ENCODE measurements around the gene IFNL2. TPM values are rescaled to one million over a fixed set of nuclear protein-coding genes. Genes with fewer than 3 reads are reported as not detected.

IFNL2 gene
- total and polyA plus RNA-seq, 8 donors, result not detected

- intact Hi-C loops (cut with DNase I), result no loop called here
- no peak for TF ChIP-seq CTCF (IDR thresholded peaks at IDR 0.05)
- H3K27me3 ChIP-seq, result no peaks in the 10 kb centered on the region
- DNase-seq, result peak in 1 of 4 donors; percentile 71
- ATAC-seq, result no peak
- H3K9me3 ChIP-seq, result no peaks in the 10 kb centered on the region
- H3K4me1 ChIP-seq, result no peaks in the 10 kb centered on the region
- H3K27ac ChIP-seq, result no peak overlapping the region
- no peak overlapping the region for H3K4me3 ChIP-seq
- peaks cover 0 to 37% of the 10 kb centered on the region in 2 donors for H3K36me3 ChIP-seq
These were observed 46.0 kb downstream of the IFNL2 start for GRCh38 chr19:39314016-39314728.

GRCh38 chr19:39315933-39316332, 47.7 kb downstream of the IFNL2 start:
- TF ChIP-seq CTCF (IDR thresholded peaks at IDR 0.05), result no peak
- H3K4me3 ChIP-seq, result no peak overlapping the region
- H3K36me3 ChIP-seq, result peaks cover 0 to 37% of the 10 kb centered on the region in 2 donors
- no peak overlapping the region for H3K27ac ChIP-seq
- peaks cover 0 to 4% of the 10 kb centered on the region in 2 donors for H3K4me1 ChIP-seq
- intact Hi-C loops (cut with DNase I), result no loop called here
- H3K27me3 ChIP-seq, result peaks cover 0 to 9% of the 10 kb centered on the region in 2 donors
- H3K9me3 ChIP-seq, result no peaks in the 10 kb centered on the region
- DNase-seq (no peak), ATAC-seq (no peak)

GRCh38 chr19:39316627-39317321, 48.6 kb downstream of the IFNL2 start:
- DNase-seq (peak in 1 of 4 donors; percentile 30), ATAC-seq (no peak)
- no peak for TF ChIP-seq CTCF (IDR thresholded peaks at IDR 0.05)

GRCh38 chr19:39317476-39317875, 49.3 kb downstream of the IFNL2 start:
- Histone ChIP-seq H3K9me3 (no peaks in the 10 kb centered on the region), H3K27me3 (peaks cover 0 to 18% of the 10 kb centered on the region in 2 donors), H3K4me3 (no peak overlapping the region), H3K27ac (no peak overlapping the region), H3K4me1 (peaks cover 0 to 4% of the 10 kb centered on the region in 2 donors), H3K36me3 (peaks cover 0 to 30% of the 10 kb centered on the region in 2 donors)
- ATAC-seq, result no peak
- DNase-seq, result peak in 1 of 4 donors; percentile 5
- no peak for TF ChIP-seq CTCF (IDR thresholded peaks at IDR 0.05)
- intact Hi-C loops (cut with DNase I), result no loop called here

More at GRCh38 chr19:39316627-39317321, 48.6 kb downstream of the IFNL2 start:
- H3K4me1 ChIP-seq, result peaks cover 0 to 4% of the 10 kb centered on the region in 2 donors
- intact Hi-C loops (cut with DNase I), result no loop called here
- peaks cover 0 to 17% of the 10 kb centered on the region in 2 donors for H3K27me3 ChIP-seq
- H3K27ac ChIP-seq, result no peak overlapping the region
- no peaks in the 10 kb centered on the region for H3K9me3 ChIP-seq
- H3K36me3 ChIP-seq, result peaks cover 0 to 37% of the 10 kb centered on the region in 2 donors
- H3K4me3 ChIP-seq, result no peak overlapping the region

GRCh38 chr19:39318071-39318470, 49.9 kb downstream of the IFNL2 start:
- intact Hi-C loops (cut with DNase I), result no loop called here
- Histone ChIP-seq H3K4me3 (no peak overlapping the region), H3K9me3 (no peaks in the 10 kb centered on the region), H3K27ac (no peak overlapping the region), H3K36me3 (peaks cover 0 to 24% of the 10 kb centered on the region in 2 donors), H3K27me3 (peaks cover 0 to 18% of the 10 kb centered on the region in 2 donors), H3K4me1 (peaks cover 0 to 4% of the 10 kb centered on the region in 2 donors)
- ATAC-seq, result no peak
- peak in 1 of 4 donors; percentile 28 for DNase-seq
- TF ChIP-seq CTCF (IDR thresholded peaks at IDR 0.05), result no peak
